Activated CD4-positive, alpha-beta T cell treated with anti-CD3 and anti-CD28 coated beads, Interleukin-2, amount 10 ng/mL, durations not matched to agents 24 days and 14 days (primary cell): ENCODE measurements around the gene SELENOT. TPM values are rescaled to one million over a fixed set of nuclear protein-coding genes. Genes with fewer than 3 reads are reported as not detected.
A peak's percentile ranks its signal among the peaks of the same experiment; 100 is the strongest.
"Not testable (repeated sequence)": the region's sequence is repeated elsewhere in the genome, so short reads cannot be mapped to it uniquely, and the experiment has no call there.

Experiments
- DNase-seq: peaks from one replicate; pipeline ENCODE4 v3.0.0; 2022
- H3K27ac Mint-ChIP-seq: one replicate; pipeline ENCODE4 v1.8.0; 2022; ENCODE audit warnings: mild to moderate bottlenecking, mixed read lengths
- H3K27me3 Mint-ChIP-seq: one replicate; pipeline ENCODE4 v1.8.0; 2022; ENCODE audit warnings: mixed read lengths
- H3K36me3 Mint-ChIP-seq: one replicate; pipeline ENCODE4 v1.8.0; 2022; ENCODE audit warnings: low read depth, mild to moderate bottlenecking, mixed read lengths
- H3K4me1 Mint-ChIP-seq: one replicate; pipeline ENCODE4 v1.8.0; 2021; ENCODE audit warnings: mixed read lengths
- H3K4me3 Mint-ChIP-seq: one replicate; pipeline ENCODE4 v1.8.0; 2022; ENCODE audit warnings: mild to moderate bottlenecking, moderate library complexity, mixed read lengths
- H3K9me3 Mint-ChIP-seq: one replicate; pipeline ENCODE4 v1.8.0; 2021; ENCODE audit warnings: mixed read lengths
- intact Hi-C: fragments of 100-400 bp; cut with micrococcal nuclease; formaldehyde crosslinking; loops from one replicate; pipeline ENCODE4 v1.15.1; 2023
- total RNA-seq: library from RNA; stranded (reverse); gene quantifications from 2 replicates; pipeline ENCODE4 v1.2.3, GENCODE V29; 2022

Gene SELENOT
- total RNA-seq, 1 donor from 2014 or later, result 127 TPM

- H3K4me1 Mint-ChIP-seq, result peaks cover 41% of the 10 kb centered on the region
- DNase-seq, result peak; percentile 51
- peaks cover 52% of the 10 kb centered on the region for H3K36me3 Mint-ChIP-seq
- intact Hi-C loops, result loop anchor here (1.0 to 5.0 kb wide), 2 partner anchors 11 to 42 kb away; partner anchors contain the start of gene SELENOT
- peak overlapping the region; percentile 34 for H3K4me3 Mint-ChIP-seq
- H3K9me3 Mint-ChIP-seq, result no peaks in the 10 kb centered on the region
- H3K27ac Mint-ChIP-seq, result peak overlapping the region; percentile 70
- no peaks in the 10 kb centered on the region for H3K27me3 Mint-ChIP-seq
Measured at GRCh38 chr3:150613709-150614480, 10.8 kb downstream of the SELENOT start.

GRCh38 chr3:150620002-150620689 lies 17.0 kb downstream of the SELENOT start:
- H3K27me3 Mint-ChIP-seq, result no peaks in the 10 kb centered on the region
- peaks cover 35% of the 10 kb centered on the region for H3K36me3 Mint-ChIP-seq
- intact Hi-C loops, result no loop called here
- H3K4me1 Mint-ChIP-seq, result peaks cover 16% of the 10 kb centered on the region
- DNase-seq, result peak; percentile 36
- H3K9me3 Mint-ChIP-seq, result no peaks in the 10 kb centered on the region
- H3K27ac Mint-ChIP-seq, result no peak overlapping the region
- no peak overlapping the region for H3K4me3 Mint-ChIP-seq

- H3K9me3 Mint-ChIP-seq, H3K27ac Mint-ChIP-seq, H3K27me3 Mint-ChIP-seq, H3K4me3 Mint-ChIP-seq, intact Hi-C loops, DNase-seq: not testable (repeated sequence)
- Mint-ChIP-seq H3K36me3 (peaks cover 41% of the 10 kb centered on the region), H3K4me1 (peaks cover 19% of the 10 kb centered on the region)
Measured at GRCh38 chr3:150622955-150623354, 19.8 kb downstream of the SELENOT start.

- no peak for DNase-seq
- Mint-ChIP-seq H3K4me1 (peaks cover 19% of the 10 kb centered on the region), H3K9me3 (no peaks in the 10 kb centered on the region), H3K36me3 (peaks cover 36% of the 10 kb centered on the region), H3K27me3 (no peaks in the 10 kb centered on the region), H3K27ac (no peak overlapping the region), H3K4me3 (no peak overlapping the region)
- intact Hi-C loops, result no loop called here
Measured at GRCh38 chr3:150623945-150624344, 20.8 kb downstream of the SELENOT start.

GRCh38 chr3:150626148-150626930 lies 23.2 kb downstream of the SELENOT start:
- Mint-ChIP-seq H3K36me3 (peaks cover 42% of the 10 kb centered on the region), H3K4me3 (no peak overlapping the region), H3K27ac (peak overlapping the region; percentile 20), H3K4me1 (peaks cover 14% of the 10 kb centered on the region), H3K27me3 (no peaks in the 10 kb centered on the region), H3K9me3 (no peaks in the 10 kb centered on the region)
- no peak for DNase-seq
- intact Hi-C loops, result no loop called here

- Mint-ChIP-seq H3K27me3 (no peaks in the 10 kb centered on the region), H3K4me1 (peaks cover 10% of the 10 kb centered on the region), H3K9me3 (no peaks in the 10 kb centered on the region), H3K36me3 (peaks cover 47% of the 10 kb centered on the region), H3K27ac (no peak overlapping the region), H3K4me3 (no peak overlapping the region)
- no peak for DNase-seq
- intact Hi-C loops, result no loop called here
Measured at GRCh38 chr3:150627557-150627956, 24.4 kb downstream of the SELENOT start.

- Mint-ChIP-seq H3K4me1 (peaks cover 18% of the 10 kb centered on the region), H3K4me3 (no peak overlapping the region), H3K27ac (no peak overlapping the region), H3K27me3 (no peaks in the 10 kb centered on the region), H3K36me3 (peaks cover 35% of the 10 kb centered on the region), H3K9me3 (no peaks in the 10 kb centered on the region)
- intact Hi-C loops, result no loop called here
- no peak for DNase-seq
Measured at GRCh38 chr3:150631515-150632221, 28.5 kb downstream of the SELENOT start.

- Mint-ChIP-seq H3K27me3 (no peaks in the 10 kb centered on the region), H3K4me1 (peaks cover 21% of the 10 kb centered on the region), H3K27ac (no peak overlapping the region), H3K4me3 (peak overlapping the region; percentile 11), H3K9me3 (no peaks in the 10 kb centered on the region), H3K36me3 (peaks cover 16% of the 10 kb centered on the region)
- no peak for DNase-seq
- intact Hi-C loops, result loop anchor here (5.0 kb wide), 1 partner anchor 47 kb away; no protein-coding TSS in a partner anchor
Measured at GRCh38 chr3:150635076-150635475, 32.0 kb downstream of the SELENOT start.

- Mint-ChIP-seq H3K36me3 (peaks cover 15% of the 10 kb centered on the region), H3K9me3 (no peaks in the 10 kb centered on the region), H3K4me3 (peak overlapping the region; percentile 11), H3K27me3 (no peaks in the 10 kb centered on the region), H3K4me1 (peaks cover 19% of the 10 kb centered on the region), H3K27ac (peak overlapping the region; percentile 11)
- intact Hi-C loops, result loop anchor here (5.0 kb wide), 1 partner anchor 47 kb away; no protein-coding TSS in a partner anchor
- peak; percentile 60 for DNase-seq
Measured at GRCh38 chr3:150635526-150635925, 32.4 kb downstream of the SELENOT start.

- H3K27ac Mint-ChIP-seq, result no peak overlapping the region
- intact Hi-C loops, result loop anchor here (5.0 kb wide), 1 partner anchor 46 kb away; no protein-coding TSS in a partner anchor
- no peak overlapping the region for H3K4me3 Mint-ChIP-seq
- peaks cover 19% of the 10 kb centered on the region for H3K4me1 Mint-ChIP-seq
- H3K27me3 Mint-ChIP-seq, result peaks cover under 1% of the 10 kb centered on the region
- peak; percentile 51 for DNase-seq
- H3K36me3 Mint-ChIP-seq, result peaks cover 11% of the 10 kb centered on the region
- no peaks in the 10 kb centered on the region for H3K9me3 Mint-ChIP-seq
Measured at GRCh38 chr3:150636258-150636657, 33.1 kb downstream of the SELENOT start.

GRCh38 chr3:150639262-150639661 lies 36.1 kb downstream of the SELENOT start:
- Mint-ChIP-seq H3K36me3 (peaks cover under 1% of the 10 kb centered on the region), H3K27ac (no peak overlapping the region), H3K27me3 (peaks cover 15% of the 10 kb centered on the region), H3K4me3 (no peak overlapping the region), H3K9me3 (no peaks in the 10 kb centered on the region), H3K4me1 (peaks cover 19% of the 10 kb centered on the region)
- no peak for DNase-seq
- intact Hi-C loops, result loop anchor here (5.0 kb wide), 1 partner anchor 43 kb away; no protein-coding TSS in a partner anchor

- H3K36me3 Mint-ChIP-seq, result no peaks in the 10 kb centered on the region
- no peak overlapping the region for H3K27ac Mint-ChIP-seq
- peaks cover 15% of the 10 kb centered on the region for H3K27me3 Mint-ChIP-seq
- H3K9me3 Mint-ChIP-seq, result no peaks in the 10 kb centered on the region
- intact Hi-C loops, result no loop called here
- no peak overlapping the region for H3K4me3 Mint-ChIP-seq
- DNase-seq, result no peak
- H3K4me1 Mint-ChIP-seq, result peaks cover 13% of the 10 kb centered on the region
Measured at GRCh38 chr3:150640256-150640655, 37.1 kb downstream of the SELENOT start.

- Mint-ChIP-seq H3K27ac (no peak overlapping the region), H3K27me3 (peaks cover 25% of the 10 kb centered on the region), H3K9me3 (no peaks in the 10 kb centered on the region), H3K4me1 (no peaks in the 10 kb centered on the region), H3K4me3 (no peak overlapping the region), H3K36me3 (no peaks in the 10 kb centered on the region)
- intact Hi-C loops, result no loop called here
- no peak for DNase-seq
Measured at GRCh38 chr3:150653110-150653561, 50.0 kb downstream of the SELENOT start.
